ENCODE results near the gene GJC1. TPM values are rescaled to one million over a fixed set of nuclear protein-coding genes. Genes with fewer than 3 reads are reported as not detected.

The GJC1 gene
- total RNA-seq, 1 experiment from 2014 or later: 89.4 TPM

GRCh38 chr17:44844390-44844830 is 14.3 kb upstream of the GJC1 start:
- ChIA-PET CTCF (no interaction called here), POLR2A (interaction anchor here (0.6 kb wide), 1 partner anchor 10 kb away, joined by 6 read pairs; no protein-coding TSS in a partner anchor)
- Histone ChIP-seq H3K9me3 (ENCODE audit: control insufficient read depth, insufficient read depth, low read depth, low read length) (no peaks in the 10 kb centered on the region), H3K4me1 (ENCODE audit: control insufficient read depth, insufficient read depth, low read length) (no peaks in the 10 kb centered on the region; the same call in 1 of the 2 replicates), H3K27ac (ENCODE audit: low read length) (no peak overlapping the region), H3K36me3 (ENCODE audit: control insufficient read depth, insufficient read depth, low read length) (no peaks in the 10 kb centered on the region), H3K27me3 (ENCODE audit: control insufficient read depth, insufficient read depth, low read length) (no peaks in the 10 kb centered on the region), H3K4me3 (ENCODE audit: low read depth in 2 of 2, low read length in 2 of 2) (no peak overlapping the region)
- in situ Hi-C loops (cut with HindIII; ENCODE audit: low pct_unique_long_range_greater_than_20kb, low sequenced_read_pairs): no loop called here
- TF ChIP-seq SIN3A (IDR thresholded peaks at IDR 0.05; ENCODE audit: borderline replicate concordance, insufficient read depth, low read depth, low read length) (no peak), CTCF (IDR thresholded peaks at IDR 0.05) (no peak), TCF7L2 (IDR thresholded peaks at IDR 0.05; ENCODE audit: low read depth, low read length) (no peak), REST (IDR thresholded peaks at IDR 0.05; ENCODE audit: insufficient read depth in 1 of 2, low read depth in 2 of 2, low read length in 1 of 2) (no peak), POLR2AphosphoS5 (IDR thresholded peaks at IDR 0.05; ENCODE audit: low read depth, low read length) (no peak)
- ATAC-seq (no peak), DNase-seq (ENCODE audit: low read depth, low spot score) (no peak)
- BruUV-seq (replicated peaks): no TSS peak
- intact Hi-C loops (cut with micrococcal nuclease; ENCODE audit: unreplicated experiment): no loop called here

GRCh38 chr17:44842748-44843147 is 12.7 kb upstream of the GJC1 start:
- no peaks in the 10 kb centered on the region for H3K9me3 ChIP-seq (ENCODE audit: control insufficient read depth, insufficient read depth, low read depth, low read length)
- no peak overlapping the region for H3K4me3 ChIP-seq (ENCODE audit: low read depth in 2 of 2, low read length in 2 of 2)
- DNase-seq (ENCODE audit: low read depth, low spot score) (no peak), ATAC-seq (no peak)
- no TSS peak for BruUV-seq (replicated peaks)
- H3K4me1 ChIP-seq (ENCODE audit: control insufficient read depth, insufficient read depth, low read length): no peaks in the 10 kb centered on the region; the same call in 1 of the 2 replicates
- H3K27ac ChIP-seq (ENCODE audit: low read length): no peak overlapping the region
- no peaks in the 10 kb centered on the region for H3K36me3 ChIP-seq (ENCODE audit: control insufficient read depth, insufficient read depth, low read length)
- intact Hi-C loops (cut with micrococcal nuclease; ENCODE audit: unreplicated experiment): no loop called here
- in situ Hi-C loops (cut with HindIII; ENCODE audit: low pct_unique_long_range_greater_than_20kb, low sequenced_read_pairs): no loop called here
- ChIA-PET POLR2A (interaction anchor here (0.6 kb wide), 1 partner anchor 862 kb away, joined by 5 read pairs; no protein-coding TSS in a partner anchor), CTCF (no interaction called here)
- no peak for TF ChIP-seq SIN3A (IDR thresholded peaks at IDR 0.05; ENCODE audit: borderline replicate concordance, insufficient read depth, low read depth, low read length)
- TF ChIP-seq REST (IDR thresholded peaks at IDR 0.05; ENCODE audit: insufficient read depth in 1 of 2, low read depth in 2 of 2, low read length in 1 of 2): no peak
- no peak for TF ChIP-seq TCF7L2 (IDR thresholded peaks at IDR 0.05; ENCODE audit: low read depth, low read length)
- no peak for TF ChIP-seq CTCF (IDR thresholded peaks at IDR 0.05)
- no peak for TF ChIP-seq POLR2AphosphoS5 (IDR thresholded peaks at IDR 0.05; ENCODE audit: low read depth, low read length)
- H3K27me3 ChIP-seq (ENCODE audit: control insufficient read depth, insufficient read depth, low read length): no peaks in the 10 kb centered on the region

All from Panc1 (cell line).